Type B pancreatic cell (in vitro differentiated cells): Measurements from ENCODE around the gene SRPX. TPM values are rescaled to one million over a fixed set of nuclear protein-coding genes. Genes with fewer than 3 reads are reported as not detected.

Experiments used
- DNase-seq: peaks from one replicate; pipeline ENCODE4 v3.0.0; 2021; ENCODE audit warnings: mixed read lengths; ENCODE audit not compliant: unreplicated experiment; ENCODE audit errors: extremely low spot score
- H3K27ac Mint-ChIP-seq: 2 replicates; pipeline ENCODE4 v1.8.0; 2021; ENCODE audit warnings: mild to moderate bottlenecking, mixed read lengths
- H3K27me3 Mint-ChIP-seq: 2 replicates; pipeline ENCODE4 v1.8.0; 2021; ENCODE audit warnings: mixed read lengths
- H3K36me3 Mint-ChIP-seq: 2 replicates; pipeline ENCODE4 v1.8.0; 2021; ENCODE audit warnings: mixed read lengths
- H3K4me1 Mint-ChIP-seq: one replicate; pipeline ENCODE4 v1.8.0; 2021; ENCODE audit warnings: mixed read lengths; ENCODE audit not compliant: unreplicated experiment
- H3K4me3 Mint-ChIP-seq: 2 replicates; pipeline ENCODE4 v1.8.0; 2021; ENCODE audit warnings: mild to moderate bottlenecking, mixed read lengths
- H3K9me3 Mint-ChIP-seq: 2 replicates; pipeline ENCODE4 v1.8.0; 2021; ENCODE audit warnings: mixed read lengths
- CTCF ChIP-seq: fragments of 200-600 bp; sonication (generic); conservative IDR thresholded peaks from 2 replicates; pipeline ENCODE4 v1.5.0; 2021; ENCODE audit warnings: antibody characterized with exemption, mild to moderate bottlenecking
- total RNA-seq: library from RNA; stranded (reverse); gene quantifications from 2 replicates; pipeline ENCODE4 v1.2.1, GENCODE V29; 2021; ENCODE audit warnings: low replicate concordance

SRPX gene
- total RNA-seq, 1 donor from 2014 or later, result 8.4 TPM

- H3K9me3 Mint-ChIP-seq, result no peaks in the 10 kb centered on the region
- H3K27me3 Mint-ChIP-seq, result no peaks in the 10 kb centered on the region
- H3K4me1 Mint-ChIP-seq, result no peaks in the 10 kb centered on the region
- H3K27ac Mint-ChIP-seq, result no peak overlapping the region
- no peaks in the 10 kb centered on the region for H3K36me3 Mint-ChIP-seq
- no peak for DNase-seq
- TF ChIP-seq CTCF, result no peak
- H3K4me3 Mint-ChIP-seq, result no peak overlapping the region
These were observed 91.3 kb downstream of the SRPX start for GRCh38 chrX:38129366-38129765.

GRCh38 chrX:38127961-38128360 is 92.7 kb downstream of the SRPX start:
- Mint-ChIP-seq H3K4me3 (no peak overlapping the region), H3K36me3 (no peaks in the 10 kb centered on the region), H3K27ac (no peak overlapping the region), H3K27me3 (no peaks in the 10 kb centered on the region), H3K9me3 (no peaks in the 10 kb centered on the region), H3K4me1 (no peaks in the 10 kb centered on the region)
- no peak for DNase-seq
- no peak for TF ChIP-seq CTCF

- H3K36me3 Mint-ChIP-seq, result no peaks in the 10 kb centered on the region
- no peak for TF ChIP-seq CTCF
- no peak for DNase-seq
- no peak overlapping the region for H3K4me3 Mint-ChIP-seq
- H3K27me3 Mint-ChIP-seq, result no peaks in the 10 kb centered on the region
- H3K4me1 Mint-ChIP-seq, result no peaks in the 10 kb centered on the region
- H3K9me3 Mint-ChIP-seq, result no peaks in the 10 kb centered on the region
- no peak overlapping the region for H3K27ac Mint-ChIP-seq
These were observed 94.5 kb downstream of the SRPX start for GRCh38 chrX:38126179-38126578.

GRCh38 chrX:38124000-38124399 is 96.7 kb downstream of the SRPX start:
- no peak for TF ChIP-seq CTCF
- no peaks in the 10 kb centered on the region for H3K27me3 Mint-ChIP-seq
- H3K4me1 Mint-ChIP-seq, result no peaks in the 10 kb centered on the region
- no peaks in the 10 kb centered on the region for H3K9me3 Mint-ChIP-seq
- H3K27ac Mint-ChIP-seq, result no peak overlapping the region
- H3K36me3 Mint-ChIP-seq, result no peaks in the 10 kb centered on the region
- no peak overlapping the region for H3K4me3 Mint-ChIP-seq
- DNase-seq, result no peak

GRCh38 chrX:38117485-38117884 is 103.2 kb downstream of the SRPX start:
- no peaks in the 10 kb centered on the region for H3K9me3 Mint-ChIP-seq
- H3K27me3 Mint-ChIP-seq, result no peaks in the 10 kb centered on the region
- H3K4me3 Mint-ChIP-seq, result no peak overlapping the region
- H3K4me1 Mint-ChIP-seq, result no peaks in the 10 kb centered on the region
- no peak for TF ChIP-seq CTCF
- no peak overlapping the region for H3K27ac Mint-ChIP-seq
- no peaks in the 10 kb centered on the region for H3K36me3 Mint-ChIP-seq
- no peak for DNase-seq

GRCh38 chrX:38116706-38117105 is 104.0 kb downstream of the SRPX start:
- TF ChIP-seq CTCF, result no peak
- H3K36me3 Mint-ChIP-seq, result no peaks in the 10 kb centered on the region
- DNase-seq, result no peak
- H3K4me1 Mint-ChIP-seq, result no peaks in the 10 kb centered on the region
- H3K4me3 Mint-ChIP-seq, result no peak overlapping the region
- H3K27ac Mint-ChIP-seq, result no peak overlapping the region
- no peaks in the 10 kb centered on the region for H3K27me3 Mint-ChIP-seq
- H3K9me3 Mint-ChIP-seq, result no peaks in the 10 kb centered on the region
